ENCODE data around the gene SLC1A7.

The SLC1A7 gene

DNA sequence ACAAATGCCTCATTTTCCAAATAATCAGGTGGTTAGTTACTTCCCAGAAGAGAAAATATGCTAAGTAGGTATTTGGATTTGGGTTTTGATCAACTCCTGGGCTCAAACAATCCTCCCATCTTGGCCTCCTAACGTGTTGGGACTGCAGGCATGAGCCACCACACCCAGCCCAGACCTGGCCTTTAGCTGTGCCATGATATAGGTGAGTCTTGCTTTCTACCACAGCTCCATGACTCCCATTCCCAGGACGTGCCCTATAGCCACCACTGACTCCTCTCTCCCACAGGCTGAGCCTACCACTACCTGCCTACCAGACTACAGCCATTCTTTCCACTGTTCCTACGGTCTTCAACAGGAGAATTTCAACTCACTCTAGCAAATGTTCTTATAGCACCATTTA is 1.8 kb upstream of the SLC1A7 start:
- ChIA-PET POLR2A (no interaction called here), CTCF (no interaction called here)

DNA sequence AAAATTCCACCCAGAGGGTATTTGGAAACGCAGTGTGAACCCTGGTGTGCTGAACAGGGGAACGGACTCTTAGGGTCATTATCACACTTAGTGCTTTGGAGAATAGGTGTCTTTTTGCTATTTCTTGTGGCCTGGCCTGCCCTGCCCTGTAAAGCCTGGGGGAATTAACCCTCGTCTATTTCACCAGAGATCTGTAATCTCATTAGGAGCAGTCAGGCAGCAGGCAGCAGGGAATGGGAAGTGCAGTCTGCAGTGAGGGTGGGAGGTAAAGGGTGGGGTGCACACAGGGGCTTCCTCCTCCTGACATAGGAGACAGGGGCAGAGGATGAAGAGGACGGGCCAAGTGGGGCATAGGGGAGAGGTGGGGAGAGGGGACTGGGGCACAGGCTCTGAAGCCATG is 1.1 kb upstream of the SLC1A7 start:
- POLR2A ChIA-PET, result no interaction called here

More for the DNA sequence above, 1.8 kb upstream of the SLC1A7 start:
- DNase-seq (ENCODE audit: extremely low spot score), result no peak
- no peak for TF ChIP-seq FOXK2 (IDR thresholded peaks at IDR 0.05)

DNA sequence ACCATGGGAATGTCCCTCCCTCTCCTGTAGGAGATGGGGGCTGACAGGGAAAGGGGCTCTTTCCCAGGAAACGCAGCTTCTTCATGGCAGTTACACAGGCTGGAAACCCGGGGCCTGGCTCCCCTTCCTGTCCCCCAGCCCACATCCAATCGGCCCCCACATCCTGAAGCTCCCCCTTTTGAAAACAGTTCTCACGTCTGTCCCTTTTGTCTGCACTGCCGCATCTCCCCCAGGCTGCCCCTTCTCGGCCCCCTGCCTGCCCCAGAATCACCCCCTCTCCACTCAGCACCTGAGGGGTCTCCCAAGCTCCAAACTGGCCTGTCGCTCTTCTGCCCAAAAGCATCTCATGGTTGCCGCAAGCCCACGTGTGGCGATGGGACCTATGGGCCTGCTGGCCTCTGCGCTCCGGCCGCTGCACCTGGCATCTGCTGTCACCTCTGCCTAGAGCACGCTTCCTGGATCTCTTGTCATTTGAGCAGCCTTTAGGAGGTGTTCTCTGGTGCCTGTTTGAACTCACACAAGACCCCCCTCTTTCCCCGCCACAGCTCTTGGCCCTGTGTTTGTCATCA is 867 bp downstream of the SLC1A7 start:
- CTCF ChIA-PET, result no interaction called here
- TF ChIP-seq HDGF (IDR thresholded peaks at IDR 0.05; ENCODE audit: borderline replicate concordance) (no peak), ARNT (IDR thresholded peaks at IDR 0.05) (no peak)
- DNase-seq (ENCODE audit: extremely low spot score), result no peak
- POLR2A ChIA-PET, result interaction anchor here (0.6 kb wide), 1 partner anchor 81 kb away, joined by 3 read pairs; no protein-coding TSS in a partner anchor

More for the DNA sequence above, 1.1 kb upstream of the SLC1A7 start:
- no peak for DNase-seq (ENCODE audit: extremely low spot score)
- no peak for TF ChIP-seq BHLHE40 (IDR thresholded peaks at IDR 0.05; ENCODE audit: borderline replicate concordance)
- no peak for TF ChIP-seq NFRKB (IDR thresholded peaks at IDR 0.05)
- TF ChIP-seq CTBP1 (IDR thresholded peaks at IDR 0.05; ENCODE audit: borderline replicate concordance), result no peak
- no peak for TF ChIP-seq TARDBP (IDR thresholded peaks at IDR 0.05)
- no peak for TF ChIP-seq ZNF384 (IDR thresholded peaks at IDR 0.05)
- no peak for TF ChIP-seq ARNT (IDR thresholded peaks at IDR 0.05)
- TF ChIP-seq L3MBTL2 (conservative IDR thresholded peaks at IDR 0.05), result no peak
- TF ChIP-seq FOXM1 (IDR thresholded peaks at IDR 0.05; ENCODE audit: borderline replicate concordance), result no peak
- no peak for TF ChIP-seq SP1 (IDR thresholded peaks at IDR 0.05)
- TF ChIP-seq FOXK2 (IDR thresholded peaks at IDR 0.05), result no peak
- TF ChIP-seq FOXA1 (IDR thresholded peaks at IDR 0.05), result no peak
- TF ChIP-seq LEF1 (IDR thresholded peaks at IDR 0.05; ENCODE audit: borderline replicate concordance), result no peak
- CTCF ChIA-PET, result no interaction called here

DNA sequence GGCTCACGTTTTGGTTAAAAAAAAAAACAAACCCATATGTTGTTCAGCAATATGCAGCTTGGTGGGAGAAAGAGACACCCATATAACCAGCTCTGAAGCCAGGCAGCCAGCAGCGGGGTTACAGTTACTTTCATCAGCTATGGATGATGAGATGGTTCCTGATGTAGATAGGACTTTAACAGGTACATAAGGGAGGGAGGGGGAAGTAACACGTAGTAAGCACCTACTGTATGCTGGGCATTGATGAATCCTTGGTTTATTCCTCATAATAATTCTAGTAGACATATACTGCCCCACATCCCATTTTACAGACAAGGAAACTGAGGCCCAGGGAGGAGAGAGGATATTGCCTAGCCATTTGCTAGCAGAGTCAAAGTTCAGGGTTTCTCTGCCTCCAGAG is 2.0 kb downstream of the SLC1A7 start:
- DNase-seq (ENCODE audit: extremely low spot score), result no peak
- ChIA-PET POLR2A (no interaction called here), CTCF (no interaction called here)
- TF ChIP-seq, protein P1, sequence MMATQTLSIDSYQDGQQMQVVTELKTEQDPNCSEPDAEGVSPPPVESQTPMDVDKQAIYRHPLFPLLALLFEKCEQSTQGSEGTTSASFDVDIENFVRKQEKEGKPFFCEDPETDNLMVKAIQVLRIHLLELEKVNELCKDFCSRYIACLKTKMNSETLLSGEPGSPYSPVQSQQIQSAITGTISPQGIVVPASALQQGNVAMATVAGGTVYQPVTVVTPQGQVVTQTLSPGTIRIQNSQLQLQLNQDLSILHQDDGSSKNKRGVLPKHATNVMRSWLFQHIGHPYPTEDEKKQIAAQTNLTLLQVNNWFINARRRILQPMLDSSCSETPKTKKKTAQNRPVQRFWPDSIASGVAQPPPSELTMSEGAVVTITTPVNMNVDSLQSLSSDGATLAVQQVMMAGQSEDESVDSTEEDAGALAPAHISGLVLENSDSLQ (IDR thresholded peaks at IDR 0.05), result no peak
- TF ChIP-seq FOXM1 (IDR thresholded peaks at IDR 0.05; ENCODE audit: borderline replicate concordance) (no peak), ZNF384 (IDR thresholded peaks at IDR 0.05) (no peak), BHLHE40 (IDR thresholded peaks at IDR 0.05; ENCODE audit: borderline replicate concordance) (no peak), SP1 (IDR thresholded peaks at IDR 0.05) (no peak), LEF1 (IDR thresholded peaks at IDR 0.05; ENCODE audit: borderline replicate concordance) (no peak), NFRKB (IDR thresholded peaks at IDR 0.05) (no peak), SUZ12 (IDR thresholded peaks at IDR 0.05) (no peak), FOXK2 (IDR thresholded peaks at IDR 0.05) (no peak), TARDBP (IDR thresholded peaks at IDR 0.05) (no peak), ELF4 (IDR thresholded peaks at IDR 0.05) (no peak), FOXA1 (IDR thresholded peaks at IDR 0.05) (no peak), L3MBTL2 (conservative IDR thresholded peaks at IDR 0.05) (no peak), CTBP1 (IDR thresholded peaks at IDR 0.05; ENCODE audit: borderline replicate concordance) (no peak), ARNT (IDR thresholded peaks at IDR 0.05) (no peak), HDGF (IDR thresholded peaks at IDR 0.05; ENCODE audit: borderline replicate concordance) (no peak)

DNA sequence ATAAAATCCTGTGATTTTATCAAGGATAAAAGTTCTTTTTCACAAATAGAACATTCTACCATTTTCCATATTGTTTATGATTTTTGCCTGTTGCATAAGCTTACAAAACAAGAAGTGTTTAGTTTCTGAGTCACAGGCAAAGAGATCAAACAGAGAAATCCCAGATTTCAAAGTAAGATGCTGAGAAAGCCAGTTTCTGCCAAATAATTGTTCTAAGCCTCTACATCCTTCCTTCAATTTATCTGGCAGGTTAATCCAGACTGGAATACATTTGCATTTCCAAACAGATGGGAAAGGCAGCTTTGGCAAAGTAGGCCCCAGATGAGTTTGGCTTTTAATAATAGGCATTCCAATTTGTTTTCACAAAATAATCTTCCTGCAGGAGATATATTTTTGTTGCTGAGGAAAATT is 2.5 kb downstream of the SLC1A7 start:
- no peak for DNase-seq (ENCODE audit: extremely low spot score)
- no peak for TF ChIP-seq CTBP1 (IDR thresholded peaks at IDR 0.05; ENCODE audit: borderline replicate concordance)
- TF ChIP-seq TARDBP (IDR thresholded peaks at IDR 0.05), result no peak
- no peak for TF ChIP-seq HDGF (IDR thresholded peaks at IDR 0.05; ENCODE audit: borderline replicate concordance)
- no peak for TF ChIP-seq FOXK2 (IDR thresholded peaks at IDR 0.05)
- no peak for TF ChIP-seq BHLHE40 (IDR thresholded peaks at IDR 0.05; ENCODE audit: borderline replicate concordance)
- TF ChIP-seq LEF1 (IDR thresholded peaks at IDR 0.05; ENCODE audit: borderline replicate concordance), result no peak
- no peak for TF ChIP-seq SP1 (IDR thresholded peaks at IDR 0.05)
- TF ChIP-seq SUZ12 (IDR thresholded peaks at IDR 0.05), result no peak
- TF ChIP-seq, protein P1 (IDR thresholded peaks at IDR 0.05), result no peak
- no peak for TF ChIP-seq ELF4 (IDR thresholded peaks at IDR 0.05)
- TF ChIP-seq FOXA1 (IDR thresholded peaks at IDR 0.05), result no peak
- no peak for TF ChIP-seq FOXM1 (IDR thresholded peaks at IDR 0.05; ENCODE audit: borderline replicate concordance)
- no peak for TF ChIP-seq NFRKB (IDR thresholded peaks at IDR 0.05)
- ChIA-PET POLR2A (no interaction called here), CTCF (no interaction called here)

DNA sequence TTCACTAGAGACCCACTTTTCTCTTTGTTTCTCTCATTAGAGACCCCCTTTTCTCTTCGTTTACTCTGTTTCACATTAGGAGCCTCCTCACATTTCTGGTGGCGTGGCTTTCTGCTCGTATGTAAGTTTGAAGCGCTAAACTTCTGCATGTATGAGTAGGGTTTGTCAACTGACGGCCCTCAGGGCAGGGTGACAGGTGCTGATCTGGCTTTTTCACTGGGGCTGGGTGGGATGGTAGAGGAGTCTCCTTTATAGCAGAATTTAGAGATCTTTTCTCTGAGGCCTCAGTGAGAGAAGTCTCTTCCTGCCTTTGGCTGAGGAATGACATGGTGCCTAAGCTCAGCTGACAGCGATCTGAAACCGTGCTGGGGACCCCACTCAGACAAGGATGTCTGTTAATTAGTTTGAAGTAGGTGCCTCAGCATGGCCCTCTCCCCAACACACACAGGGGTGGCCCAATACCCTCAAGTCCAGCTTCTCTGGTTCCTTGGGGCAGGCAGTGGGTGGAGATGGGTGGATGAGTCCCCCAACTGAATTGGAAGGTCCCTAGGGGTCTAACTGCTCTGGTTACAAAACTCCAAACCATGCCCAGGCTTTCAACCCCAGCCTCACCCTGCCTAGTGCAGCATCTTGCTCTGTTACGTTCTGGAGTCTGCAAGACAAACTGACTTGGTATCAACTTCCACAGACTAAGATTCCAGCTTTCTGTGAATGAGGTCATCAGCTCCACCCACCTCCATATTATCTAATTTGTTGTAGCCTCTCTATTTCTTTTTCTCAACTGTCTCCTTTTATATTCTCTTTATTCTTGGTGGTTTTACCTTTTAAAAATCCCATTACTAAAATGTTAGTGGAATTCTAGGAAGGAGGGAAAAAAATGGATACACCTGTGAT is 3.2 kb downstream of the SLC1A7 start:
- TF ChIP-seq CTBP1 (IDR thresholded peaks at IDR 0.05; ENCODE audit: borderline replicate concordance), result no peak
- TF ChIP-seq FOXM1 (IDR thresholded peaks at IDR 0.05; ENCODE audit: borderline replicate concordance), result no peak
- TF ChIP-seq L3MBTL2 (conservative IDR thresholded peaks at IDR 0.05), result no peak
- TF ChIP-seq NFRKB (IDR thresholded peaks at IDR 0.05), result no peak
- TF ChIP-seq BHLHE40 (IDR thresholded peaks at IDR 0.05; ENCODE audit: borderline replicate concordance), result no peak
- TF ChIP-seq LEF1 (IDR thresholded peaks at IDR 0.05; ENCODE audit: borderline replicate concordance), result no peak
- TF ChIP-seq ZNF384 (IDR thresholded peaks at IDR 0.05), result no peak
- TF ChIP-seq ARNT (IDR thresholded peaks at IDR 0.05), result no peak
- no peak for TF ChIP-seq FOXK2 (IDR thresholded peaks at IDR 0.05)
- TF ChIP-seq, protein P1 (IDR thresholded peaks at IDR 0.05), result no peak
- ChIA-PET CTCF (no interaction called here), POLR2A (no interaction called here)
- DNase-seq (ENCODE audit: extremely low spot score), result no peak

All from HEK293T (cell line).